Esophagus (tissue), 2 donors: ENCODE measurements around the gene PPP1R14D. TPM values are rescaled to one million over a fixed set of nuclear protein-coding genes. Genes with fewer than 3 reads are reported as not detected.

Experiments used
- H3K27ac ChIP-seq, 2 donors: one replicate each; pipeline ENCODE4 v1.5.1; 2013; ENCODE audit warnings: low read depth in 2 of 2, mild to moderate bottlenecking in 2 of 2, inconsistent platforms in 1 of 2, low read length in 1 of 2, moderate library complexity in 1 of 2
- H3K27me3 ChIP-seq, 2 donors: one replicate each; pipeline ENCODE4 v1.6.1; 2013; ENCODE audit warnings: low read length in 2 of 2, control low read depth in 1 of 2, mild to moderate bottlenecking in 1 of 2; ENCODE audit not compliant: insufficient read depth in 2 of 2, control insufficient read depth in 1 of 2
- H3K36me3 ChIP-seq, 2 donors: one replicate each; pipeline ENCODE4 v1.6.1; 2013; ENCODE audit warnings: low read length in 1 of 2; ENCODE audit not compliant: control insufficient read depth in 2 of 2, insufficient read depth in 2 of 2
- H3K4me1 ChIP-seq, 2 donors: one replicate each; pipeline ENCODE4 v1.6.1; 2013; ENCODE audit warnings: low read length in 1 of 2; ENCODE audit not compliant: control insufficient read depth in 2 of 2, insufficient read depth in 2 of 2
- H3K4me3 ChIP-seq, 2 donors: one replicate each; pipeline ENCODE4 v1.5.1; 2013; ENCODE audit warnings: low read length in 2 of 2, mild to moderate bottlenecking in 2 of 2, low read depth in 1 of 2, moderate library complexity in 1 of 2
- H3K9me3 ChIP-seq, 2 donors: one replicate each; pipeline ENCODE4 v1.6.1; 2013; ENCODE audit warnings: mild to moderate bottlenecking in 2 of 2, low read depth in 1 of 2, low read length in 1 of 2, moderate library complexity in 1 of 2; ENCODE audit not compliant: control insufficient read depth in 2 of 2, insufficient read depth in 1 of 2
- WGBS, 2 donors: extraction: QIAGEN DNeasy Blood & Tissue Kit; methylation state at CpG; one replicate each; pipeline ENCODE4 v1.1.7; 2013; 5-methylcytosine and 5-hydroxymethylcytosine counted together
- polyA plus RNA-seq, 2 donors: library from polyadenylated mRNA; stranded (reverse); fragments of 200-250 nt; gene quantifications; one replicate each; pipeline ENCODE4 v1.2.3, GENCODE V29; 2013
- donor health status: healthy with polysubstance abuse.
- donor health status: Bipolar disorder and iron deficiency.

Gene PPP1R14D
- polyA plus RNA-seq, 2 donors = 0.21 to 0.37 TPM

- Histone ChIP-seq H3K36me3 (peaks cover 14 to 42% of the 10 kb centered on the region in 2 donors), H3K27ac (peak overlapping the region; percentile 47 to 90), H3K4me3 (peak overlapping the region in 1 of 2 donors; percentile 26), H3K27me3 (no peaks in the 10 kb centered on the region), H3K4me1 (peaks cover 0 to 14% of the 10 kb centered on the region in 2 donors), H3K9me3 (peaks cover 0 to 2% of the 10 kb centered on the region in 2 donors)
- WGBS, 2 donors = 81% methylated on average over 14 of the region's 14 CpGs
Observed at GRCh38 chr15:40775740-40776536, 52.6 kb downstream of the PPP1R14D start.

GRCh38 chr15:40775007-40775406 is 53.5 kb downstream of the PPP1R14D start:
- Histone ChIP-seq H3K36me3 (peaks cover 14 to 47% of the 10 kb centered on the region in 2 donors), H3K27me3 (no peaks in the 10 kb centered on the region), H3K27ac (no peak overlapping the region), H3K4me1 (peaks cover 3 to 20% of the 10 kb centered on the region in 2 donors), H3K4me3 (no peak overlapping the region), H3K9me3 (peaks cover 0 to 2% of the 10 kb centered on the region in 2 donors)
- 86 to 94% methylated on average over 10 of the region's 10 CpGs for WGBS, 2 donors

GRCh38 chr15:40773902-40774301 is 54.6 kb downstream of the PPP1R14D start:
- Histone ChIP-seq H3K4me1 (peaks cover 3 to 29% of the 10 kb centered on the region in 2 donors), H3K36me3 (peaks cover 14 to 38% of the 10 kb centered on the region in 2 donors), H3K4me3 (no peak overlapping the region), H3K27ac (peak overlapping the region in 1 of 2 donors; percentile 24), H3K27me3 (no peaks in the 10 kb centered on the region), H3K9me3 (peaks cover 0 to 2% of the 10 kb centered on the region in 2 donors)
- WGBS, 2 donors = 95% methylated on average over 6 of the region's 6 CpGs

- Histone ChIP-seq H3K27me3 (no peaks in the 10 kb centered on the region), H3K27ac (peak overlapping the region in 1 of 2 donors; percentile 18), H3K9me3 (peaks cover 0 to 2% of the 10 kb centered on the region in 2 donors), H3K4me1 (peaks cover 3 to 33% of the 10 kb centered on the region in 2 donors), H3K4me3 (no peak overlapping the region), H3K36me3 (peaks cover 14 to 37% of the 10 kb centered on the region in 2 donors)
- 89 to 91% methylated on average over 8 of the region's 8 CpGs for WGBS, 2 donors
Observed at GRCh38 chr15:40773496-40773895, 55.0 kb downstream of the PPP1R14D start.

GRCh38 chr15:40772014-40772413 is 56.5 kb downstream of the PPP1R14D start:
- peaks cover 14 to 47% of the 10 kb centered on the region in 2 donors for H3K36me3 ChIP-seq
- peak overlapping the region in 1 of 2 donors; percentile 45 for H3K27ac ChIP-seq
- peaks cover 6 to 46% of the 10 kb centered on the region in 2 donors for H3K4me1 ChIP-seq
- peak overlapping the region; percentile 12 to 55 for H3K4me3 ChIP-seq
- H3K9me3 ChIP-seq = peaks cover 0 to 2% of the 10 kb centered on the region in 2 donors
- H3K27me3 ChIP-seq = no peaks in the 10 kb centered on the region
- 58 to 74% methylated on average over 13 of the region's 13 CpGs for WGBS, 2 donors

- peaks cover 6 to 49% of the 10 kb centered on the region in 2 donors for H3K4me1 ChIP-seq
- peak overlapping the region; percentile 98 for H3K27ac ChIP-seq
- peaks cover 14 to 47% of the 10 kb centered on the region in 2 donors for H3K36me3 ChIP-seq
- H3K27me3 ChIP-seq = no peaks in the 10 kb centered on the region
- peak overlapping the region; percentile 53 to 55 for H3K4me3 ChIP-seq
- 92 to 93% methylated on average over 5 of the region's 5 CpGs for WGBS, 2 donors
- H3K9me3 ChIP-seq = peaks cover 0 to 2% of the 10 kb centered on the region in 2 donors
Observed at GRCh38 chr15:40771242-40771641, 57.3 kb downstream of the PPP1R14D start.

GRCh38 chr15:40770147-40770721 is 58.3 kb downstream of the PPP1R14D start:
- peak overlapping the region; percentile 53 to 55 for H3K4me3 ChIP-seq
- H3K4me1 ChIP-seq = peaks cover 6 to 57% of the 10 kb centered on the region in 2 donors
- no peaks in the 10 kb centered on the region for H3K27me3 ChIP-seq
- peak overlapping the region; percentile 98 for H3K27ac ChIP-seq
- peaks cover 14 to 47% of the 10 kb centered on the region in 2 donors for H3K36me3 ChIP-seq
- peaks cover 0 to 2% of the 10 kb centered on the region in 2 donors for H3K9me3 ChIP-seq
- WGBS, 2 donors = 60 to 62% methylated on average over 17 of the region's 17 CpGs

- Histone ChIP-seq H3K36me3 (peaks cover 14 to 40% of the 10 kb centered on the region in 2 donors), H3K4me1 (peaks cover 6 to 57% of the 10 kb centered on the region in 2 donors), H3K27ac (peak within 1 kb of the TSS; percentile 98), H3K27me3 (no peaks in the 10 kb centered on the region), H3K9me3 (peaks cover 0 to 2% of the 10 kb centered on the region in 2 donors), H3K4me3 (peak within 1 kb of the TSS; percentile 53 to 55)
- WGBS, 2 donors = 32 to 39% methylated on average over 28 of the region's 28 CpGs
Observed at GRCh38 chr15:40769274-40770146, 59.0 kb downstream of the PPP1R14D start, which contains the start of gene C15orf62. Gene C15orf62, plus strand, starts transcription at chr15:40769980. Its CDS starts 516 bp downstream, at chr15:40770496.
